ENCODE measurements around the gene EYA2.
"Not testable (repeated sequence)": the region's sequence is repeated elsewhere in the genome, so short reads cannot be mapped to it uniquely, and the experiment has no call there.

Gene EYA2
- 0 to 0.05 (median 0) reads per million in 3 experiments for total RNA-seq

GRCh38 chr20:46894579-46894958, at the start of gene EYA2:
Gene EYA2, plus strand, starts transcription at chr20:46894843. Its CDS starts 95,168 bp downstream, at chr20:46990011.
- DNase-seq: no peak

GRCh38 chr20:46844965-46845364, 49.7 kb upstream of the EYA2 start:
- DNase-seq: no peak

- DNase-seq: no peak
These were observed 45.4 kb upstream of the EYA2 start for GRCh38 chr20:46849269-46849668.

GRCh38 chr20:46849751-46850150, 44.9 kb upstream of the EYA2 start:
- no peak for DNase-seq

GRCh38 chr20:46850416-46850815, 44.2 kb upstream of the EYA2 start:
- DNase-seq: no peak

- DNase-seq: no peak
These were observed 43.7 kb upstream of the EYA2 start for GRCh38 chr20:46850896-46851295.

GRCh38 chr20:46851746-46852145, 42.9 kb upstream of the EYA2 start:
- DNase-seq: no peak

GRCh38 chr20:46852313-46852712, 42.3 kb upstream of the EYA2 start:
- no peak for DNase-seq

- DNase-seq: no peak
These were observed 40.7 kb upstream of the EYA2 start for GRCh38 chr20:46853926-46854325.

- no peak for DNase-seq
These were observed 37.4 kb upstream of the EYA2 start for GRCh38 chr20:46857061-46857831.

- DNase-seq: no peak
These were observed 28.8 kb upstream of the EYA2 start for GRCh38 chr20:46865824-46866223.

GRCh38 chr20:46870041-46870440, 24.6 kb upstream of the EYA2 start:
- DNase-seq: no peak

GRCh38 chr20:46872328-46873211, 22.1 kb upstream of the EYA2 start:
- no peak for DNase-seq

GRCh38 chr20:46875059-46875458, 19.6 kb upstream of the EYA2 start:
- DNase-seq: no peak

- DNase-seq: no peak
These were observed 15.3 kb upstream of the EYA2 start for GRCh38 chr20:46879386-46879785.

- not testable (repeated sequence) for DNase-seq
These were observed 14.7 kb upstream of the EYA2 start for GRCh38 chr20:46879963-46880362.

GRCh38 chr20:46883892-46884291, 10.8 kb upstream of the EYA2 start:
- DNase-seq: no peak

GRCh38 chr20:46890682-46891081, 4.0 kb upstream of the EYA2 start:
- DNase-seq: no peak

GRCh38 chr20:46893051-46893450, 1.6 kb upstream of the EYA2 start:
- DNase-seq: no peak

GRCh38 chr20:46893877-46894578, 615 bp upstream of the EYA2 start:
- no peak for DNase-seq

GRCh38 chr20:46894971-46895905, 595 bp downstream of the EYA2 start:
- no peak for DNase-seq

GRCh38 chr20:46895906-46896242, 1.2 kb downstream of the EYA2 start:
- DNase-seq: no peak
